HEK293 (cell line): ENCODE measurements around the gene GPC2.

Experiments used
- CTCF ChIA-PET: fragments of 350-600 bp; formaldehyde crosslinking; extraction: SDS; loops from one replicate; lab custom pipeline; 2021; ENCODE audit warnings: antibody characterized with exemption; lab: Yijun Ruan, JAX
- POLR2A ChIA-PET: fragments of 300-600 bp; formaldehyde crosslinking; extraction: SDS; loops from one replicate; lab custom pipeline; 2020; ENCODE audit warnings: antibody characterized with exemption, inconsistent platforms; lab: Yijun Ruan, JAX
- H3K27ac ChIP-seq: fragments of 200-500 bp; sonication (Bioruptor generic); 2 replicates; pipeline ENCODE4 v1.5.1; 2014; ENCODE audit warnings: low read depth, low read length, control low read depth, inconsistent platforms; ENCODE audit errors: extremely low read depth
- H3K36me3 ChIP-seq, 2 experiments: fragments of 200-500 bp in 1 of 2; sonication (Bioruptor generic) in 1 of 2; 1 replicate in 1 of 2; 2 replicates in 1 of 2; pipeline ENCODE4 v1.5.1; 2014 to 2017; ENCODE audit warnings: inconsistent platforms in 2 of 2, low read length in 2 of 2; ENCODE audit not compliant: control insufficient read depth in 2 of 2, insufficient read depth in 1 of 2
- H3K4me1 ChIP-seq: fragments of 200-500 bp; sonication (Bioruptor generic); 2 replicates; pipeline ENCODE4 v1.5.1; 2014; ENCODE audit warnings: mild to moderate bottlenecking, low read length, inconsistent platforms; ENCODE audit not compliant: control insufficient read depth, insufficient read depth
- H3K4me3 ChIP-seq: 2 replicates; pipeline ENCODE4 v1.5.1; 2011; ENCODE audit warnings: low read depth, mild to moderate bottlenecking, control low read depth, low read length, moderate library complexity
- H3K9me3 ChIP-seq: fragments of 200-500 bp; sonication (Bioruptor generic); 2 replicates; pipeline ENCODE4 v1.5.1; 2014; ENCODE audit warnings: low read depth, low read length, inconsistent platforms; ENCODE audit not compliant: control insufficient read depth, insufficient read depth
- BCL11B ChIP-seq: fragments of 450-650 bp; formaldehyde crosslinking; IDR thresholded peaks from 2 replicates; pipeline ENCODE4 v1.5.1; 2016; ENCODE audit warnings: low read depth, missing biosample characterization, missing genetic modification characterization
- GLIS1 ChIP-seq: fragments of 450-650 bp; formaldehyde crosslinking; IDR thresholded peaks from 2 replicates; pipeline ENCODE4 v1.5.1; 2016; ENCODE audit warnings: missing biosample characterization, missing genetic modification characterization
- GLIS2 ChIP-seq: fragments of 450-650 bp; formaldehyde crosslinking; IDR thresholded peaks from 2 replicates; pipeline ENCODE4 v1.5.1; 2016; ENCODE audit warnings: missing biosample characterization, missing genetic modification characterization
- KLF1 ChIP-seq: fragments of 450-650 bp; formaldehyde crosslinking; IDR thresholded peaks from 2 replicates; pipeline ENCODE4 v1.5.1; 2016; ENCODE audit warnings: missing biosample characterization, missing genetic modification characterization
- KLF17 ChIP-seq: fragments of 450-650 bp; formaldehyde crosslinking; IDR thresholded peaks from 2 replicates; pipeline ENCODE4 v1.5.1; 2016; ENCODE audit warnings: missing biosample characterization, missing genetic modification characterization
- OSR2 ChIP-seq: fragments of 450-650 bp; formaldehyde crosslinking; IDR thresholded peaks from 2 replicates; pipeline ENCODE4 v1.5.1; 2016; ENCODE audit warnings: missing biosample characterization, missing genetic modification characterization
- PBX3 ChIP-seq: sonication (generic); formaldehyde crosslinking; IDR thresholded peaks from 2 replicates; pipeline ENCODE4 v1.8.1; 2022; ENCODE audit warnings: mild to moderate bottlenecking, moderate library complexity, missing genetic modification reagents
- SALL2 ChIP-seq: fragments of 450-650 bp; formaldehyde crosslinking; IDR thresholded peaks from 2 replicates; pipeline ENCODE4 v1.5.0; 2017; ENCODE audit warnings: missing biosample characterization, mild to moderate bottlenecking, missing genetic modification characterization, borderline replicate concordance
- TRIM28 ChIP-seq: IDR thresholded peaks from 2 replicates; pipeline ENCODE4 v1.6.1; 2011; ENCODE audit warnings: low read length, control low read depth, borderline replicate concordance
- TSHZ1 ChIP-seq: fragments of 450-650 bp; formaldehyde crosslinking; IDR thresholded peaks from 2 replicates; pipeline ENCODE4 v1.5.1; 2016; ENCODE audit warnings: missing biosample characterization, missing genetic modification characterization, borderline replicate concordance
- YY1 ChIP-seq: fragments of 450-650 bp; formaldehyde crosslinking; IDR thresholded peaks from 2 replicates; pipeline ENCODE4 v1.5.1; 2018; ENCODE audit warnings: missing biosample characterization, missing genetic modification characterization
- ZFHX2 ChIP-seq: fragments of 450-650 bp; formaldehyde crosslinking; conservative IDR thresholded peaks from 2 replicates; pipeline ENCODE4 v1.5.1; 2016; ENCODE audit warnings: missing biosample characterization, missing genetic modification characterization
- ZNF10 ChIP-seq: fragments of 450-650 bp; formaldehyde crosslinking; IDR thresholded peaks from 2 replicates; pipeline ENCODE4 v1.5.1; 2017; ENCODE audit warnings: missing biosample characterization, missing genetic modification characterization
- ZNF112 ChIP-seq: fragments of 450-650 bp; formaldehyde crosslinking; IDR thresholded peaks from 2 replicates; pipeline ENCODE4 v1.5.0; 2017; ENCODE audit warnings: missing biosample characterization, missing genetic modification characterization
- ZNF121 ChIP-seq: fragments of 450-650 bp; formaldehyde crosslinking; IDR thresholded peaks from 2 replicates; pipeline ENCODE4 v1.5.1; 2016; ENCODE audit warnings: missing biosample characterization, missing genetic modification characterization
- ZNF202 ChIP-seq: fragments of 450-650 bp; formaldehyde crosslinking; IDR thresholded peaks from 2 replicates; pipeline ENCODE4 v1.5.1; 2016; ENCODE audit warnings: missing biosample characterization, missing genetic modification characterization, borderline replicate concordance
- ZNF211 ChIP-seq: fragments of 450-650 bp; formaldehyde crosslinking; IDR thresholded peaks from 2 replicates; pipeline ENCODE4 v1.5.1; 2016; ENCODE audit warnings: low read depth, missing biosample characterization, missing genetic modification characterization
- ZNF266 ChIP-seq: fragments of 450-650 bp; formaldehyde crosslinking; IDR thresholded peaks from 2 replicates; pipeline ENCODE4 v1.5.1; 2016; ENCODE audit warnings: missing biosample characterization, missing genetic modification characterization, low read depth
- ZNF473 ChIP-seq: fragments of 450-650 bp; formaldehyde crosslinking; IDR thresholded peaks from 2 replicates; pipeline ENCODE4 v1.5.1; 2017; ENCODE audit warnings: missing biosample characterization, missing genetic modification characterization
- ZNF513 ChIP-seq: fragments of 450-650 bp; IDR thresholded peaks from 2 replicates; pipeline ENCODE4 v1.5.1; 2018; ENCODE audit warnings: missing biosample characterization, missing genetic modification characterization
- ZNF521 ChIP-seq: fragments of 450-650 bp; formaldehyde crosslinking; IDR thresholded peaks from 2 replicates; pipeline ENCODE4 v1.5.1; 2017; ENCODE audit warnings: missing biosample characterization, mild to moderate bottlenecking, missing genetic modification characterization
- ZNF555 ChIP-seq: fragments of 450-650 bp; formaldehyde crosslinking; conservative IDR thresholded peaks from 2 replicates; pipeline ENCODE4 v1.5.1; 2017; ENCODE audit warnings: missing biosample characterization, mild to moderate bottlenecking, missing genetic modification characterization, inconsistent platforms
- ZNF560 ChIP-seq: fragments of 450-650 bp; formaldehyde crosslinking; IDR thresholded peaks from 2 replicates; pipeline ENCODE4 v1.5.1; 2017; ENCODE audit warnings: missing biosample characterization, missing genetic modification characterization, borderline replicate concordance
- ZNF585B ChIP-seq: fragments of 450-650 bp; formaldehyde crosslinking; IDR thresholded peaks from 2 replicates; pipeline ENCODE4 v1.5.1; 2016; ENCODE audit warnings: missing biosample characterization, missing genetic modification characterization
- ZNF621 ChIP-seq: fragments of 450-650 bp; formaldehyde crosslinking; IDR thresholded peaks from 2 replicates; pipeline ENCODE4 v1.5.1; 2017; ENCODE audit warnings: missing biosample characterization, missing genetic modification characterization
- ZNF626 ChIP-seq: fragments of 450-650 bp; sonication (Bioruptor Pico); formaldehyde crosslinking; IDR thresholded peaks from 2 replicates; pipeline ENCODE4 v1.5.1; 2018; ENCODE audit warnings: missing biosample characterization, missing genetic modification characterization, inconsistent platforms
- ZNF658 ChIP-seq: fragments of 450-650 bp; formaldehyde crosslinking; IDR thresholded peaks from 2 replicates; pipeline ENCODE4; 2016; ENCODE audit warnings: missing biosample characterization, missing genetic modification characterization
- ZNF677 ChIP-seq: fragments of 450-650 bp; IDR thresholded peaks from 2 replicates; pipeline ENCODE4 v1.5.0; 2018; ENCODE audit warnings: missing biosample characterization, mild to moderate bottlenecking, missing genetic modification characterization, moderate library complexity
- ZNF830 ChIP-seq: fragments of 450-650 bp; IDR thresholded peaks from 2 replicates; pipeline ENCODE4 v1.5.0; 2018; ENCODE audit warnings: missing biosample characterization, missing genetic modification characterization, low read depth, mild to moderate bottlenecking, moderate library complexity
- ZSCAN5A ChIP-seq: fragments of 450-650 bp; formaldehyde crosslinking; IDR thresholded peaks from 2 replicates; pipeline ENCODE4 v1.5.1; 2016; ENCODE audit warnings: missing biosample characterization, missing genetic modification characterization

The GPC2 gene

GRCh38 chr7:100154651-100155491 is 22.3 kb downstream of the GPC2 start:
- Histone ChIP-seq H3K4me1 (peaks cover 6% of the 10 kb centered on the region), H3K27ac (no peak overlapping the region), H3K9me3 (no peaks in the 10 kb centered on the region), H3K36me3 (peaks cover 15 to 56% of the 10 kb centered on the region in 2 experiments; a peak in 2 of 3 replicates), H3K4me3 (no peak overlapping the region)
- POLR2A ChIA-PET = interaction anchor here (1.2 kb wide), 1 partner anchor 23 kb away, joined by 3 read pairs; the partner anchor contains the start of genes GPC2 and STAG3
- CTCF ChIA-PET = interaction anchor here (0.6 to 1.1 kb wide), 2 partner anchors 23 to 32 kb away, joined by 3 to 5 read pairs; partner anchors contain the start of genes GPC2 and STAG3
- TF ChIP-seq ZNF266 (tag by site-specific recombination) (no peak), BCL11B (no peak), OSR2 (tag by site-specific recombination) (no peak), TRIM28 (no peak), TSHZ1 (no peak), ZNF626 (tag by site-specific recombination) (no peak), ZNF513 (tag by site-specific recombination) (no peak), SALL2 (tag by site-specific recombination) (no peak), ZNF658 (tag by site-specific recombination) (no peak), ZNF473 (tag by site-specific recombination) (no peak), ZNF211 (tag by site-specific recombination) (no peak), KLF1 (tag by site-specific recombination) (no peak), ZNF585B (tag by site-specific recombination) (no peak), PBX3 (CRISPR knock-in tag) (no peak), YY1 (tag by site-specific recombination) (no peak), ZNF10 (tag by site-specific recombination) (no peak), ZNF560 (tag by site-specific recombination) (no peak), ZNF521 (tag by site-specific recombination) (no peak), ZNF555 (tag by site-specific recombination) (no peak), ZNF121 (tag by site-specific recombination) (no peak), ZFHX2 (peak; percentile 81), ZNF621 (tag by site-specific recombination) (no peak), GLIS1 (tag by site-specific recombination) (peak; percentile 79), ZNF112 (tag by site-specific recombination) (no peak), GLIS2 (peak; percentile 85), ZNF677 (tag by site-specific recombination) (no peak), ZNF830 (tag by site-specific recombination) (no peak), KLF17 (tag by site-specific recombination) (no peak), ZNF202 (no peak), ZSCAN5A (tag by site-specific recombination) (no peak)
